T-helper 17 cell (primary cell): ENCODE data around the gene KRTAP5-11. TPM values are rescaled to one million over a fixed set of nuclear protein-coding genes. Genes with fewer than 3 reads are reported as not detected.

Experiments
- ATAC-seq: fragments of 150-1000 bp; cut with Tn5 transposase; 2 replicates; pipeline ENCODE4 v1.10.0; 2021; ENCODE audit warnings: mild to moderate bottlenecking, moderate library complexity
- DNase-seq, 3 donors: peaks; one replicate each; pipeline versions ENCODE4 v3.0.0 to v3.0.0-alpha.2; 2020 to 2021
- H3K9me3 ChIP-seq: one replicate; pipeline ENCODE4 v1.7.0; 2013; ENCODE audit warnings: low read length, mild to moderate bottlenecking; ENCODE audit not compliant: control insufficient read depth, poor library complexity, severe bottlenecking
- H3K27ac Mint-ChIP-seq: one replicate; pipeline ENCODE4 v1.8.0; 2022; ENCODE audit warnings: mild to moderate bottlenecking, moderate library complexity, mixed read lengths
- H3K27me3 Mint-ChIP-seq: one replicate; pipeline ENCODE4 v1.8.0; 2022; ENCODE audit warnings: mixed read lengths
- H3K36me3 Mint-ChIP-seq: one replicate; pipeline ENCODE4 v1.8.0; 2022; ENCODE audit warnings: low read depth, mixed read lengths
- H3K4me1 Mint-ChIP-seq: one replicate; pipeline ENCODE4 v1.8.0; 2022; ENCODE audit warnings: mild to moderate bottlenecking, mixed read lengths
- H3K4me3 Mint-ChIP-seq: one replicate; pipeline ENCODE4 v1.8.0; 2022; ENCODE audit warnings: mild to moderate bottlenecking, moderate library complexity, mixed read lengths
- total RNA-seq, 4 donors: library from RNA in 2 of 4; stranded (reverse) in 2 of 4; gene quantifications; one replicate each; pipeline ENCODE4 v1.2.3 and lab custom pipeline; 2022 to 2026

The KRTAP5-11 gene
- total RNA-seq, 2 donors from 2014 or later, result not detected

DNA sequence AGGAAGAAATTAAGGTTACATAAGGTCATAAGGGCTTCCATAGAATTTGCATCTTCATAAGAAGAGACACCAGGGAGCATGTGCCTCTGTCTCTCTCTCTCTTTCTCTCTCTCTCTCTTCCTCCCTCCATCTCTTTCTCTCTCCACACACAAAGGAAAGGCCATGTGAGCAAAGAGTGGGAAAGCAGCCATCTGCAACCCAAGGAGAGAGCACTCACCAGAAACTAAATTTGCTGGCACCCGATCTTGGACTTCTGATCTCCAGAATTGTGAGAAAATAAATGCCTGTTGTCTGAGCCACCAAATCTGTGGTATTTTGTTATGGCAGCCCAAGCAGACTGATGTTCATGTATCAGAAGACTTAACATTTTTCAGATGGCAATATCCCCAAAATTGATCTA, 23.7 kb downstream of the KRTAP5-11 start:
- Mint-ChIP-seq H3K4me3 (no peak overlapping the region), H3K4me1 (peaks cover 8% of the 10 kb centered on the region), H3K27ac (no peak overlapping the region), H3K36me3 (peaks cover 17% of the 10 kb centered on the region), H3K27me3 (peaks cover 65% of the 10 kb centered on the region)
- no peak for ATAC-seq
- H3K9me3 ChIP-seq, result no peaks in the 10 kb centered on the region
- no peak for DNase-seq

DNA sequence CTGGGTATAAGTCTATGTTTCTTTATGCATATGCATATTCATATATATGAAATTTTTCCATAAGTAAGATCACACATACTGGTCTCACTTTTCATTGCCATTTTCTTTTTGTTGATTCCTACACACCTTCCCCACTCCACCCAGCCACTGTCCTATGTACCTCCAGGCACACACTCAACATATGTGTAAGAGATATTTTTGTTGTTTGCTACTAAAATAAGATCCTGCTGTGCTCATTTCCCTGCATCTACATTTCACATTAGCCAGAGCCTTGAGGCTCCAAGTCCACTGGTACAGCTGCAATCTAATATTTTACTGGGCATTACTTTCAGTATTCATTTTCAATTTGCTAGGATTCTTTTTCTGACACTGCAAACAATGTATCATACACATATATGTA, 25.4 kb downstream of the KRTAP5-11 start:
- H3K9me3 ChIP-seq, result no peaks in the 10 kb centered on the region
- no peak for DNase-seq
- H3K4me3 Mint-ChIP-seq, result no peak overlapping the region
- no peak overlapping the region for H3K27ac Mint-ChIP-seq
- ATAC-seq, result no peak
- no peaks in the 10 kb centered on the region for H3K4me1 Mint-ChIP-seq
- peaks cover 47% of the 10 kb centered on the region for H3K27me3 Mint-ChIP-seq
- H3K36me3 Mint-ChIP-seq, result peaks cover 12% of the 10 kb centered on the region

DNA sequence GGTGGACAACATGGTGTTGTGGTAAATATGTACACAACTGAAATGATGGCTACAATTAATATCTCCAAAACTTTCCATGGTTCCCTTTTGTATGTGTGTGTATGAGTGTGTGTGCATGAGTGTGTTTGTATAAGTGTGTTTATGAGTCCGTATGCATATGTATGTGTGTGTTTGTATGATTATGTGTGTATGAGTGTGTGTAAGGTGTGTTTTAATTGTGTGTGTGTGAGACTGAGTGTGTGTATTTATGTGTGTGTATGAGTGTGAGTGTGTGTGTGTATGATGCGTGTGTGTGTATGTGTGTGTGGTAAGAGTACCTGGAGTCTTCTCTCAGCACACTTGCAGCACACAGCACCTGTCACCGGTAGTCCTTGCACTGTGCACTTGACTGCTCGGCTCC, 26.7 kb downstream of the KRTAP5-11 start:
- Mint-ChIP-seq H3K36me3 (peaks cover 5% of the 10 kb centered on the region), H3K27me3 (peaks cover 38% of the 10 kb centered on the region), H3K27ac (no peak overlapping the region), H3K4me3 (no peak overlapping the region), H3K4me1 (no peaks in the 10 kb centered on the region)
- ATAC-seq, result no peak
- no peaks in the 10 kb centered on the region for H3K9me3 ChIP-seq
- DNase-seq, result no peak

DNA sequence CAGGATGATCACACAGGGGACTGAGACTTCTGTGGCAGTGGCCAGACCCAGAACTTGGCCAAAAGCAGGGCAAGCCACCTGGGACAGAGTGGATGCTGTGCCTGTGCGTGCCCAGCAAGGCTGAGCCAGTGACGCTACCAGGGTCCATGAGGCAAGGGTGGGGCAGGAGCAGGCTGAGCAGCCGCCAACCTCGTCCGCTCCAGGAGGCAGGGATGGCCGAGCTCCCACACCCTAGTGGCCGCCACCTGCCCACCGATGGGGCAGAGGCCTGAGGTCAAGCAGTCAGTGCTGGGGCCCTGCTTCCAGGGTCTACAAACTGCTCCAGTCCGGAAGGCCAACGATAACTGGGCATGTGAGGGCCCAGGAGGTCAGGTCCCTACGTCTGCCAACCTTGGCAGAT, 27.2 kb downstream of the KRTAP5-11 start:
- H3K9me3 ChIP-seq, result no peaks in the 10 kb centered on the region
- Mint-ChIP-seq H3K27me3 (peaks cover 35% of the 10 kb centered on the region), H3K27ac (no peak overlapping the region), H3K36me3 (peaks cover 3% of the 10 kb centered on the region), H3K4me1 (no peaks in the 10 kb centered on the region), H3K4me3 (no peak overlapping the region)
- DNase-seq (no peak), ATAC-seq (no peak)

DNA sequence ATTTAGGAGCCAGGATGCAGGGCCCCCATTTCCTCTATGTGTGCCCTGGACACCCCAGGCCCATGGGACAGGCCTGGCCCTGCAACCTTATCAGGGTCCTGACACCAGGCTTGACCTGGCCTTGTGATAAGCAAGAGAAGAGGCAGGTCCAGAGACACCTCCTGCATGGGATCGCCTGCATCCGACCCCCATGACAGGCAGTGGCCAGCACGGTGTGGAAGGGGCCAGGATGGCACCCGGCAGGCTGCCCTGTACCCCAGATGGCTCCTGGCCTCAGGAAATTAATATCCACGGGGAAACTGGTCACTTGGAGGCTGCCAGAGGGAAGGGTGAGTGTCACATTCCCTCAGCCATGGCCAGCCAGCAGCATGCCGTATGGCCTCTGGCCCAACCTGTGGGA, 27.7 kb downstream of the KRTAP5-11 start:
- H3K27ac Mint-ChIP-seq, result no peak overlapping the region
- ATAC-seq (no peak), DNase-seq (no peak)
- no peak overlapping the region for H3K4me3 Mint-ChIP-seq
- no peaks in the 10 kb centered on the region for H3K9me3 ChIP-seq
- H3K4me1 Mint-ChIP-seq, result peaks cover 2% of the 10 kb centered on the region
- peaks cover 38% of the 10 kb centered on the region for H3K27me3 Mint-ChIP-seq
- peaks cover 3% of the 10 kb centered on the region for H3K36me3 Mint-ChIP-seq

GRCh38 chr11:71551711-71552110, 31.0 kb downstream of the KRTAP5-11 start:
- H3K36me3 Mint-ChIP-seq, result peaks cover 3% of the 10 kb centered on the region
- H3K4me3 Mint-ChIP-seq, result no peak overlapping the region
- peaks cover 44% of the 10 kb centered on the region for H3K27me3 Mint-ChIP-seq
- H3K4me1 Mint-ChIP-seq, result peaks cover 2% of the 10 kb centered on the region
- DNase-seq (no peak), ATAC-seq (no peak)
- no peaks in the 10 kb centered on the region for H3K9me3 ChIP-seq
- no peak overlapping the region for H3K27ac Mint-ChIP-seq

DNA sequence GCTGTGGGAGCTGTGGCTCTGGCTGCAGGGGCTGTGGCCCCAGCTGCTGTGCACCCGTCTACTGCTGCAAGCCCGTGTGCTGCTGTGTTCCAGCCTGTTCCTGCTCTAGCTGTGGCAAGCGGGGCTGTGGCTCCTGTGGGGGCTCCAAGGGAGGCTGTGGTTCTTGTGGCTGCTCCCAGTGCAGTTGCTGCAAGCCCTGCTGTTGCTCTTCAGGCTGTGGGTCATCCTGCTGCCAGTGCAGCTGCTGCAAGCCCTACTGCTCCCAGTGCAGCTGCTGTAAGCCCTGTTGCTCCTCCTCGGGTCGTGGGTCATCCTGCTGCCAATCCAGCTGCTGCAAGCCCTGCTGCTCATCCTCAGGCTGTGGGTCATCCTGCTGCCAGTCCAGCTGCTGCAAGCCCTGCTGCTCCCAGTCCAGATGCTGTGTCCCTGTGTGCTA, 33.9 kb downstream of the KRTAP5-11 start:
- no peak for DNase-seq
- no peak overlapping the region for H3K27ac Mint-ChIP-seq
- no peak for ATAC-seq
- no peak overlapping the region for H3K4me3 Mint-ChIP-seq
- no peaks in the 10 kb centered on the region for H3K9me3 ChIP-seq
- H3K27me3 Mint-ChIP-seq, result peaks cover 49% of the 10 kb centered on the region
- no peaks in the 10 kb centered on the region for H3K36me3 Mint-ChIP-seq
- peaks cover 2% of the 10 kb centered on the region for H3K4me1 Mint-ChIP-seq

DNA sequence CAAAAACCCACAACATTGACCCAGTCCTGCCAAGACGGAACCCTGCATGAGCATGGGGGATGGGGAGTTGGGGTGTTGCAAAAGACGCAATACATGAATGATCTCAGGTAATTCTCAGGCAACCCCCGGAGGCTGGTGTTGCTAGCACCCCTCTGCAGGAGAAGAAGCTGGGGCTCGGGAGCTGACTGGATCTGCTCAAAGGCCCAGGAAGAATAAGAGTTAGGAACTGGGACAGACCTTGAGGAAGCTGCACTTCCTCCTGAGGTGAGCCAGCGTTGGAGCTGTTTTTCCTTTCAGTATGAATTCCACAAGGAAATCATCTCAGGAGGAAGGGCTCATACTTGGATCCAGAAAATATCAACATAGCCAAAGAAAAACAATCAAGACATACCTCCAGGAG, 34.6 kb downstream of the KRTAP5-11 start, which contains the start of gene KRTAP5-9:
TSS of gene KRTAP5-9 (plus strand) at position 301 of the 400 bp plus-strand sequence. CDS start 238 bp downstream, outside the sequence.
- ATAC-seq (no peak), DNase-seq (no peak)
- H3K36me3 Mint-ChIP-seq, result no peaks in the 10 kb centered on the region
- H3K4me3 Mint-ChIP-seq, result no peak within 1 kb of the TSS
- H3K27ac Mint-ChIP-seq, result no peak within 1 kb of the TSS
- H3K9me3 ChIP-seq, result no peaks in the 10 kb centered on the region
- peaks cover 54% of the 10 kb centered on the region for H3K27me3 Mint-ChIP-seq
- H3K4me1 Mint-ChIP-seq, result peaks cover 5% of the 10 kb centered on the region

GRCh38 chr11:71545405-71545966, 37.2 kb downstream of the KRTAP5-11 start:
- Mint-ChIP-seq H3K36me3 (peaks cover 3% of the 10 kb centered on the region), H3K4me3 (no peak overlapping the region), H3K27ac (no peak overlapping the region), H3K27me3 (peaks cover 64% of the 10 kb centered on the region), H3K4me1 (peaks cover 7% of the 10 kb centered on the region)
- ATAC-seq (no peak), DNase-seq (no peak)
- no peaks in the 10 kb centered on the region for H3K9me3 ChIP-seq

DNA sequence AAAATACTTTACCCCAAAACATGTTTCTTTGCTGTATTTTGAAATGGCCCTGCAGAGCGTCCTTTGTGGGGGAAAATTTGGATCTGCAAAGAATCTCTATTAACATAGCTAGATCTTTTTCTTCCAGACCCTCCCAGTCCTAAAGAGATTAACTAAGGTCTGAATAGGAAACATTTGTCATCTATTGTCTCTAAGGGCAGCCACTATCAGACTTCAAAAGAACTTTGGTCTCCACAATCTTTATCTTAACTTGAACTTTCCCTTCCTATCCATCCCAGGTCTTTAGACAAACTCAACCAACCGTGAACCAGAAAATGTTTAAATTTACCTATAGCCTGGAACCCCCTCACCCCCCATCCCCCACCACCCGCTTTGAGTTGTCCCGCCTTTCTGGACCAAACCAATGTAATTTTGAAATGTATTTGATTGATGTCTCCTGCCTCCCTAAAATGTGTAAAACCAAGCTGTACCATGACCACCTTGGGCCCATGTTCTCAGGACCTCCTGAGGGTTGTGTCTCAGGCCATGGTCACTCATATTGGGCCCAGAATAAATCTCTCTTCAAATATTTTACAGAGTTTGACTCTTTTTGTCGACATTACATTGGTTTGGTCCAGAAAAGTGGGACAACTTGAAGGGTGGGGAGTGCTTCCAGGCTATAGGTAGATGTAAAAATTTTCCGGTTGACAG, 38.0 kb downstream of the KRTAP5-11 start:
- ATAC-seq (no peak), DNase-seq (no peak)
- peaks cover 5% of the 10 kb centered on the region for H3K4me1 Mint-ChIP-seq
- no peak overlapping the region for H3K4me3 Mint-ChIP-seq
- H3K27me3 Mint-ChIP-seq, result peaks cover 56% of the 10 kb centered on the region
- no peak overlapping the region for H3K27ac Mint-ChIP-seq
- no peaks in the 10 kb centered on the region for H3K9me3 ChIP-seq
- peaks cover 3% of the 10 kb centered on the region for H3K36me3 Mint-ChIP-seq

DNA sequence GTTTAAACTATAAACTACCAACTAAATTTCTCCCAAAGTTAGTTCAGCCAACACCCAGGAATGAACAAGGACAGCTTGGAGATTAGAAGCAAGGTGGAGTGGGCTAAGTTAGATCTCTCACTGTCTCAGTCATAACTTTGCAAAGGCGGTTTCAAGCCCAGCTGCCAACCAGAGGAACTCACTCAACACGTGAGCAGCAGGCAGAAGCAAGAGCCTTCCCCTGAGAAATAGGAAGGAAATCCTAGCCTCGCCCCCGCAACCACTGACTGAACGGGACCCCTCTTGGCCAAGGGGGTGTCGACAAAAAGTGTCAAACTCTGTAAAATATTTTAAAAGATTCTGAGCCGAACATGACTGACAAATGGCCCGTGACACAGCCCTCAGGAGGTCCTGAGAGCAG, 38.8 kb downstream of the KRTAP5-11 start:
- Mint-ChIP-seq H3K36me3 (peaks cover 5% of the 10 kb centered on the region), H3K4me1 (peaks cover 5% of the 10 kb centered on the region), H3K27ac (no peak overlapping the region), H3K4me3 (no peak overlapping the region), H3K27me3 (peaks cover 54% of the 10 kb centered on the region)
- no peaks in the 10 kb centered on the region for H3K9me3 ChIP-seq
- ATAC-seq (no peak), DNase-seq (no peak)

GRCh38 chr11:71542879-71543777, 39.5 kb downstream of the KRTAP5-11 start:
- H3K27me3 Mint-ChIP-seq, result peaks cover 50% of the 10 kb centered on the region
- H3K4me1 Mint-ChIP-seq, result peaks cover 5% of the 10 kb centered on the region
- no peak overlapping the region for H3K27ac Mint-ChIP-seq
- peaks cover 6% of the 10 kb centered on the region for H3K36me3 Mint-ChIP-seq
- ATAC-seq, result no peak
- no peaks in the 10 kb centered on the region for H3K9me3 ChIP-seq
- DNase-seq, result no peak
- no peak overlapping the region for H3K4me3 Mint-ChIP-seq

DNA sequence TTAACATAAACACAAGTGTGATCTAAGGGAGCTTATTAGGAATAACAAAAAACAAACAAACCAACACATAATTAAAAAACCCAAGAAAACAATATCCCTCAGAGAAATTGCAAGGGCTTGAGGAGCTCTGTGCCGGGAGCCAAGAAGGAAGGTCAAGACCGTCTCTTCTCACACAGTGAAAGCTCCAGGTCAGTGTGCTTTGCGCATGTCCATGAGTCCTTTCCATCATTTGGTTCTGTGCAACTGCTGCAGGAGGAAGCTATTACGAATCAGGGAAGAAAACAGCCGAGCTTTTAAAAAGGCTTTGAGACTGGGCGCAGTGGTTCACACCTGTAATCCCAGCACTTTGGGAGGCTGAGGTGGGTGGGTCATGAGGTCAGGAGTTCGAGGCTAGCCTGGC, 40.3 kb downstream of the KRTAP5-11 start:
- Mint-ChIP-seq H3K4me3 (no peak overlapping the region), H3K4me1 (peaks cover 5% of the 10 kb centered on the region), H3K36me3 (peaks cover 6% of the 10 kb centered on the region), H3K27ac (no peak overlapping the region), H3K27me3 (peaks cover 44% of the 10 kb centered on the region)
- no peaks in the 10 kb centered on the region for H3K9me3 ChIP-seq
- ATAC-seq, result no peak
- no peak for DNase-seq
